Islet precursor cell (in vitro differentiated cells): Measurements from ENCODE around the gene PILRA.
"Not testable (repeated sequence)": the region's sequence is repeated elsewhere in the genome, so short reads cannot be mapped to it uniquely, and the experiment has no call there.

Experiments
- DNase-seq: peaks from one replicate; pipeline ENCODE4 v3.0.0-alpha.2; 2018

Gene PILRA

GRCh38 chr7:100435401-100436304, 62.4 kb downstream of the PILRA start:
- peak; percentile 63 for DNase-seq

DNA sequence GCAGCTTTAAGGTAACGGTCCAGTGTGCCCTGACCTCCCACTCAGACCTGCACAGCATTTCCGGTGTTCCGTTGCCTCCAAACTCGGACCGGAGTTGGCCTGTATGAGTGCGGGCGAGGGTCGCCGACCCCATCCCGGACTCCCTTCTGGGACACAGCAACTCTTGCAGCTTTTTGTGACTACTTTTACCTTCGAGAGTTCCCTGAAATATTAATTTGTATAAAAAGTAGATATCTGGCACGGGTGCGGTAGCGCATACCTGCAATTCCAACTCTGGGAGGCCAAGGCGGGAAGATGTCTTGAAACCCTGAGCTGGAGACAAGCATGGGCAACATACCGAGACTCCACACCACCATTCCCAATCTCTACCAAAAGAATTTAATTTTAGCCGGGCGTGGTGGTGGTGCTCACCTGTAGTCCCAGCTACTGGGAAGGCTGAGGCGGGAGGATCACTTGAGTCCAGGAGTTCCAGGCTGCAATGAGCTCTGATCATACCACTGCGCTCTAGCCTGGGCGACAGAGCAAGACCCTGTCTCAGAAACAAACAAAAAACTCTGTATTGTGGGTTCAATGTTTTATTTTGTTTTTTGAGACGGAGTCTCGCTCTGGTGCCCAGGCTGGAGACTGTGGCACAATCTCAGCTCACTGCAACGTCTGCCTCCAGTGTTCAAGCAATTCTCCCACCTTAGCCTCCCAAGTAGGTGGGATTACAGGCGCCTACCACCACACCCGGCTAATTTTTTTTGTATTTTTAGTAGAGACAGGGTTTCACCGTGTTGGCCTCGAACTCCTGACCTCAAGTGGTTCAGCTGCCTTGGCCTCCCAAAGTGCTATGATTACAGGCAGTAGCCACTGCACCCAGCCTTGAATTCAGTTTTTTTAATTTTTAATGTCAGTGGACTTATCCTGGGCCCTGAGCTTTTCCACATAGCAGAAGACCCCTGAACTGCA, 64.1 kb downstream of the PILRA start:
- DNase-seq: no peak

GRCh38 chr7:100438172-100438571, 64.9 kb downstream of the PILRA start:
- DNase-seq: no peak

DNA sequence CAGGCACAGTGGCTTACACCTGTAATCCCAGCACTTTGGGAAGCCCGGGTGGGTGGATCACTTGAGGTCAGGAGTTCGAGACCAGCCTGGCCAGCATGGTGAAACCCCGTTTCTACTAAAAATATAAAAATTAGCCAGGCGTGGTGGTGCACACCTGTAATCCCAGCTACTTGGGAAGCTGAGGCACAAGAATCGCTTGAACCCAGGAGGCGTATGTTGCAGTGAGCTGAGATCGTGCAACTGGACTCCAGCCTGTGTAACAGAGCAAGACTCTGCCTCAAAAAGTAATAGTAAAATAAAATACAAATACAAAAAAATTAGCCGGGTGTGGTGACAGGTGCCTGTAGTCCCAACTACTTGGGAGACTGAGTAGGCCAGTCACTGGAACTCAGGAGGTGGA, 65.4 kb downstream of the PILRA start:
- not testable (repeated sequence) for DNase-seq

DNA sequence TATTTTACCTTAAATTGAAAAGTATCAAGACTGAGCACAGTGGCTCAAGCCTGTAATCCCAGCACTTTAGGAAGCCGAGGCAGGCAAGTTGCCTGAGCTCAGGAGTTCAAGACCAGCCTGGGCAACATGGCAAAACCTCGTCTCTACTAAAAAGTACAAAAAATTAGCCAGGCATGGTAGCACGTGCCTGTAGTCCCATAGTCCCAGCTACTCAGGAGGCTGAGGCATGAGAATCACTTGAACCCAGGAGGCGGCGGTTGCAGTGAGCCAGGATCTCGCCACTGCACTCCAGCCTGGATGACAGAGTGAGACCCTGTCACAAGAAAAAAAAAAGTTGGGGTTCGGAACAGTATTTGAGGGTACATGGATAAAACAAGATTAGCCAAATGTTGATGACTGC, 66.0 kb downstream of the PILRA start:
- DNase-seq: not testable (repeated sequence)

DNA sequence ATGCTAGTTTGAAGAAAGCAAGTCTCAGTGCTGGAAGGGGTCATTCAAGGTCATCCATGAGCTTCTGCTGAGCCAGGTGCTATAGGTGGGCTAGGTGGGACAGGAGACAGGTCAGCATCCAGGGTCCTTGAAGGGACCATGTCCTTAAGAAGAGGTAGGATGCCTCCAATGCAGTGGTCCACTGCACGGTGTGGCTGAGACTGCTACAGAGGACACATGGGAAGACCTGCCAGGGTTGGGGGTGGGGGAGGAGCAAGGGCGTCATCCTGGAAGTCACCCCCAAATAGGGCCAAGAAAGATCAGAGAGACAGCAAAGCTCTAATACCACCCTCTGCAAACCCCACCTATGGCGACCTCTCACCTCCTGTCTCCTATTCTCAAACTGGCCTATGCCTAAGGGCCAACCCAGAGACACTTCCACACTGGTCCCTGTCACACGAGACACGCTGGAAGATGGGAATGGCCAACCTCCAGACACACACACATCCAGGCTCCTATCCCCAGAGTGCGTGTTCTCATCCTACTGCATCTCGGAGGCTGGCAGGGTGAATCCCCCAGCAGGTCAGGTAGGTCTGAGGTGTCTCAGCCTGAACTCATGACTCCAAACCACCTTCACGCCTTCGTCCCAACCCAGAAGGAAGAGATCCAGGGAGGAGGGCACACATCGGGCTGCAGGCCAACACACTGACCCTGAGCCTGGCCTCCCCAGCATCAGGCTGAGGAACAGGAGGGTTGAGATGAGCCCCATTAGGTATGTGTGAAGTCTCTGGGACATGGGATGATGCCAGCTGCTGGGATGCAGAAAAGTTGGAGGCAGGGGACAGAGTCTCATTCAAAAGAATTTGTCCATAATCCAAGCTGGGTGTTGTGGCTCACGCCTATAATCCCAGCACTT, 68.6 kb downstream of the PILRA start:
- no peak for DNase-seq

- DNase-seq: no peak
These were observed 70.0 kb downstream of the PILRA start for GRCh38 chr7:100443096-100443840.

DNA sequence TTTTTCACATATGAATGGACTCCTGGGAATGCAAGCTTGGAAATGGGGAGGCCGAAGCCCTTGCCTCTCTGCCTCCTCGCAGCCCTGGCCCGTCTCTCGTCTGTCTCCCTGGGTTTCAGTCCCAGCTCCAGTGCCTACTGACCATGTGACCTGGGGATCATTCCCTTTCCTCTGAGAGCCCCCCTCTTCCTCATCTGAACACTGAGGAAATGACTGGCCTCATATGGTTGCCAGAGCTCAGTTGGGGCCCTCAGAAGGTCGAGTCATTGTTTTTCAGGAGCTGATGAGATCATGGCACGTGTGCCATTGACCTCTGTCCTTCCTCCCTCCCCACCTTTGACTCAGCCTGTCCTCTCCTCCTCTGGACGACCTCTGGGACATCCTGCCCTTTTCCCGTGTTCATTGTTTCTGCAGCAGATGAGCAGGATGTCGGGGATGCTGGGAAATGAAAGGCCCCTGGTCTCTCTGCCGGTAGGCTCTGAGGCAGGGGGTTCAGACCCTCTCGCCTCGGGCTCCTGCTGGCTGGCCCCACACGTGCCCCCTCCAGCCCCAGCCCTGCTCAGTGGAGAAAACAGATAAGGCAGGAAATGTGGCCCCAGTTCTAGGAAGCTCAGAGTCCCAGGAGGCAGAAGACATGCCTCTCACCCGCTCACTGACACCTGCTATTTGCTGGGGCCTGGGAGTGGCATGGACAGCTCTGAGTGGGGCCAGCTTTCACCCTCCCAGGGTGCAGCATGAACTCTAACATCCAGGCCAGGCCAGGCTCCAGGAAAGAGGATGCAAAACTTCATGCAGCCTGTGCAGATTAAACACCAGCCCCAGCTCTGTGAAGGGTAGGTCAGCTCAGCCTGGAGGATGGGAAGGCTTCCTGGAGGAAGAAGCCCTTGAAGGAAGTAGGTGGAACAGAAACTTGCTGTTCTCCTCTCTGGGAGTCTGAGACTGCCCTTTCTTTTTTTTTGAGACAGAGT, 71.3 kb downstream of the PILRA start:
- DNase-seq: peak; percentile 72

DNA sequence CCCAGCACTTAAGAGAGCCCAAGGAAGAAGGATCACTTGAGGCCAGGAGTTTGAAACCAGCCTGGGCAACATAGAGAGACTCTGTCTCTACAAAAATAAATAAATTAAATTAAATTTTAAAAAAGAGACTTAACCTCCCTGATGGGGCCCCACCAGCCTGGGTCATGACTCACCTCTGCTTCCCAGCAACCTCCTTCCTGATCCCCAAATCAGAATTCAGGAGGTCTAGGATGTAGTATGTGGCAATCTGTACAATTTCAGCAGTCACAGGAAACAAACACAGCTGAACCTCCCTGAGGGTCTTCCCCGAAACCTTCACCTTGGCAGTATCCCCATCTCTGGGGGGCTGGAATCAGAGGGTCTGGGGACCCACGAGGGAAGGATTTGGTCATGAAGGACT, 72.8 kb downstream of the PILRA start:
- no peak for DNase-seq

DNA sequence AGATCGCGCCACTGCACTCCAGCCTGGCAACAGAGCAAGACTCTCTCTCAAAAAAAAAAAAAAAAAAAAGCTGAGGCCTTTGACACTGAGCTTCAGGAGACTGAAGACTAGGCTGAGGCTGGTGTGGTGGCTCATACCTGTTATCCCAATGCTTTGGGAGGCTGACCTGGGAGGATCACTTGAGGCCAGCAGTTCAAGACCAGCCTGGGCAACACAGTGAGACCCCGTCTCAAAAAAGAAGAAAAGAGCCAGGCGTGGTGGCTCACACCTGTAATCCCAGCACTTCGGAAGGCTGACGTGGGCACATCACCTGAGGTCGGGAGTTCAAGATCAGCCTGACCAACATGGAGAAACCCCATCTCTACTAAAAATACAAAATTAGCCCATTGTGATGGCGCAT, 74.1 kb downstream of the PILRA start:
- DNase-seq: not testable (repeated sequence)

- no peak for DNase-seq
These were observed 76.0 kb downstream of the PILRA start for GRCh38 chr7:100449190-100449795.
